Bronchial smooth muscle cell (primary cell): Measurements from ENCODE around the gene SLC16A2. TPM values are rescaled to one million over a fixed set of nuclear protein-coding genes. Genes with fewer than 3 reads are reported as not detected.

Source experiments
- total RNA-seq: library from RNA; depleted of rRNA; stranded (reverse); fragments of >200 nt; gene quantifications from 2 replicates; pipeline ENCODE4 v1.2.1, GENCODE V29; 2014

SLC16A2 gene
- total RNA-seq, result 7.4 and 13.2 TPM in 2 replicates

DNA sequence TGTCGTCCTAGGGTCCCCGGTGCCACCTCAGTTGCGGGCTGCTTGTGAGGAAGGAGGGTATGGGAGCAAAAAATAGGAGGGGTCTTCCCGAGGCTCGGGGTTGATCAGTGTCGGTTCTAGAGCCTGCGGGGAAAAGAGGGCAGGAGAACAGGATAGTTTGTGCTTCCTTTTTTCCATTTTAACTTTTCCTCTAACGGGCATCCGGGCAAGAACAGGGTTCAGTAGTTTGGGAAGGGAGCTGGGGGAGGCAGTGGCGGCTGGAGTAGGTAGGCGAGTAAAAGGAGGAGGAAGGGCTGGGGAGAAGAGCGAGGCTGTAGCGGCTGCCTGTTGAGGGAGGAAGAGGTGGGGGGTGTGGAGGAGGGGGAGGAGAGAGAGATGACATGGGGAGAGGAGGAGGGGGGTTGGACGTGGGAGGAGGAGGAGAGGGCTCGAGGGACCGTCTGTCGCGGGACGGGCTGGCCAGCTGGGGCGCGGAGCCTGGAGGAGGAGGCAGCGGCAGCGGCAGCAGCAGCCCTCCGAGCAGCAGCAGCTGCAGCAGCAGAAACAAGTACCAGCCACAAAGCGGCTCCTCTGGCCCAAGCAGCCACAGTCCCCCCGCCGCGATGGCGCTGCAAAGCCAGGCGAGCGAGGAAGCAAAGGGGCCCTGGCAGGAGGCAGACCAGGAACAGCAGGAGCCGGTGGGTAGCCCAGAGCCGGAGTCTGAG, at the start of gene SLC16A2:
Gene SLC16A2, plus strand, starts transcription at position 458 of the 704 bp plus-strand sequence. Its CDS starts 145 bp downstream, at position 603.

Other genes with a start within 250 kb of the SLC16A2 start
- not detected in 2 replicates for gene ZCCHC13, start 117.3 kb upstream of the SLC16A2 start, total RNA-seq
- 35.7 and 39.9 TPM in 2 replicates for gene RLIM, start 193.1 kb downstream of the SLC16A2 start, total RNA-seq